Stimulated activated CD4-positive, alpha-beta T cell treated with anti-CD3 and anti-CD28 coated beads, TNF-alpha, amount 100 ng/mL, for 48 hours (primary cell): ENCODE data around the gene CAMK1D.
"Not testable (repeated sequence)": the region's sequence is repeated elsewhere in the genome, so short reads cannot be mapped to it uniquely, and the experiment has no call there.

Experiments used
- DNase-seq, 3 donors: peaks; one replicate each; pipeline ENCODE4 v3.0.0-alpha.2; 2020; ENCODE audit warnings: low read depth in 3 of 3

CAMK1D gene

GRCh38 chr10:12513775-12514673 is 164.7 kb downstream of the CAMK1D start:
- no peak for DNase-seq

- DNase-seq: no peak
These were observed 168.7 kb downstream of the CAMK1D start for GRCh38 chr10:12518024-12518423.

- DNase-seq: no peak
These were observed 172.1 kb downstream of the CAMK1D start for GRCh38 chr10:12521423-12521822.

GRCh38 chr10:12526311-12526710 is 177.0 kb downstream of the CAMK1D start:
- DNase-seq: no peak

GRCh38 chr10:12529976-12530375 is 180.6 kb downstream of the CAMK1D start:
- DNase-seq: no peak

- DNase-seq: no peak
These were observed 182.2 kb downstream of the CAMK1D start for GRCh38 chr10:12531305-12532220.

- no peak for DNase-seq
These were observed 183.8 kb downstream of the CAMK1D start for GRCh38 chr10:12533151-12533550.

GRCh38 chr10:12533723-12534122 is 184.4 kb downstream of the CAMK1D start:
- no peak for DNase-seq

- DNase-seq: no peak
These were observed 185.5 kb downstream of the CAMK1D start for GRCh38 chr10:12534824-12535223.

- DNase-seq: no peak
These were observed 186.3 kb downstream of the CAMK1D start for GRCh38 chr10:12535656-12536055.

GRCh38 chr10:12538491-12538995 is 189.2 kb downstream of the CAMK1D start:
- DNase-seq: no peak

GRCh38 chr10:12539350-12540164 is 190.2 kb downstream of the CAMK1D start:
- DNase-seq: no peak

- no peak for DNase-seq
These were observed 191.0 kb downstream of the CAMK1D start for GRCh38 chr10:12540341-12540781.

GRCh38 chr10:12541446-12542067 is 192.2 kb downstream of the CAMK1D start:
- no peak for DNase-seq

- DNase-seq: no peak
These were observed 192.9 kb downstream of the CAMK1D start for GRCh38 chr10:12542133-12542670.

- no peak for DNase-seq
These were observed 194.2 kb downstream of the CAMK1D start for GRCh38 chr10:12543589-12543988.

GRCh38 chr10:12546160-12546802 is 196.9 kb downstream of the CAMK1D start:
- not testable (repeated sequence) for DNase-seq

GRCh38 chr10:12547301-12547771 is 198.0 kb downstream of the CAMK1D start:
- DNase-seq: no peak

- DNase-seq: no peak
These were observed 199.9 kb downstream of the CAMK1D start for GRCh38 chr10:12549297-12549696.

- no peak for DNase-seq
These were observed 201.6 kb downstream of the CAMK1D start for GRCh38 chr10:12550994-12551393.
